Tibial nerve (tissue), 4 donors: ENCODE measurements around the gene LEF1.

Experiments used
- CTCF ChIP-seq, 5 experiments: fragments of 200-600 bp in 3 of 5; fragments of 450-650 bp in 2 of 5; sonication (generic) in 3 of 5; IDR thresholded peaks; one replicate each; pipeline ENCODE4 v1.5.1; 2016 to 2019; ENCODE audit warnings: antibody characterized with exemption in 5 of 5, mild to moderate bottlenecking in 3 of 5, moderate library complexity in 2 of 5
- EP300 ChIP-seq, 2 donors: sonication (generic); formaldehyde crosslinking; IDR thresholded peaks; one replicate each; pipeline ENCODE4 v1.6.1; 2017; ENCODE audit warnings: antibody characterized with exemption in 2 of 2, mild to moderate bottlenecking in 1 of 2
- POLR2A ChIP-seq, 2 donors: fragments of 450-650 bp; IDR thresholded peaks; one replicate each; pipeline ENCODE4 v1.6.1; 2017; ENCODE audit warnings: antibody characterized with exemption in 2 of 2, mild to moderate bottlenecking in 2 of 2, moderate library complexity in 2 of 2

DNA sequence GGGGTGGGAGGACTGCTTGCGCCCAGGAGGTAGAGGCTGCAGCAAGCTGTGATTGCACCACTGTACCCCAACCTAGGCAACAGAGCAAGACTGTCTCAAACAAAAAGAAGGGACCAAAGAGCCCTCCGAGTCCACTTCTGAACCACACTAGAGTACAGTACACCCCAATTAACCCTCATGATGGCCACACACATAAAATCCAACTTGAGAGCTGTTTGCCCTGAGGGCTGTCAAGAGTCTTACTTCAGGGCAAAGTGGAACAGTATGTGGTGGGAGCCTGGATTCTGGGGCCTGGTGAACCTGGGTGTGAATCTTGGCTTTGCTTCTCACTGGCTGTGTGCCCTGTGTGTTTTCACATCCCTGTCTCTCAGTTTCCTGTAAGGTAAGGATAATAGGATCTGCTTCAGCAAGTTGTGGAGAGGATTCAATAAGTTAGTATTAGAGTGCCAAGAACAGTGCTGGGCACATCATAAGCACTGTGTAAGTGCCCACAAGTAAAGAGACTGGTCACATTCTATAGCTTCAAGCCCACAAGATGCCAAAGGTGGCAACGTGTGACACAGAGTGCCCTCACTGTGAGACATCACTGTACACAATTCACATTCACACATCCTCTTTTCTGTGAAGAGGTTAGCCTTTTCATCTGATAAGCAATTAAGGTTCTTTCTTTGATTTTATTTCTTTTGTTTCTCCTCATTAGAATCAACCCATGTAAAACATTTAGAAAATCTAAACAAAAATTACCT is 52.1 kb downstream of the LEF1 start:
- TF ChIP-seq CTCF (IDR thresholded peaks at IDR 0.05) = no peak
- no peak for TF ChIP-seq POLR2A (IDR thresholded peaks at IDR 0.05)
- no peak for TF ChIP-seq EP300 (IDR thresholded peaks at IDR 0.05)
